ENCODE measurements around the gene SORCS1.

DNA sequence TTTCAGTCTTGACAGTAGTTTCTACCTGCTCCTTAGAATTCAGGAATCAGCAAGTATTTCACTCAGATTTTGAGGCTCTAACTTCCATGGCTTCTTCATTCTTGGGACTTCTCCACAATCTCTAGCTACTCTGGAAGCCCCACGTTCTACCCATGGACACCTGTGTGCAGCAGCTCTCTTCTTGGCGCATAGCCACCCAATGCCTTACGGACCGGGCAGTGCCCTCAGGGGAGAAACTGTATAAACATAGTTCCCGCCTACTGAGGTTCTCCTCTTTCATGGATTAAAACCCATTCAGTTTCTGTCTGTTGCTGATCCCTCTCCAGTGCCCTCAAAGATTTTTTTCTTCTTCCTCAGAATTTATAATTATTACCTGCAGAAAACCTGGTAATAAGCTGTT is 177.1 kb downstream of the SORCS1 start:
- TF ChIP-seq EZH2 (IDR thresholded peaks at IDR 0.05) = no peak
- no peak for TF ChIP-seq POLR2AphosphoS5 (IDR thresholded peaks at IDR 0.05; ENCODE audit: borderline replicate concordance, low read depth, low read length)
